Inferior parietal cortex (tissue), 1 donor: ENCODE data around the gene SLC22A5.
"Not testable (repeated sequence)": the region's sequence is repeated elsewhere in the genome, so short reads cannot be mapped to it uniquely, and the experiment has no call there.

Experiments
- DNase-seq: peaks from one replicate; pipeline ENCODE4 v3.0.0-alpha.2; 2016; ENCODE audit errors: extremely low spot score

Gene SLC22A5

GRCh38 chr5:132427281-132428146 lies 58.0 kb downstream of the SLC22A5 start:
- DNase-seq, result no peak

DNA sequence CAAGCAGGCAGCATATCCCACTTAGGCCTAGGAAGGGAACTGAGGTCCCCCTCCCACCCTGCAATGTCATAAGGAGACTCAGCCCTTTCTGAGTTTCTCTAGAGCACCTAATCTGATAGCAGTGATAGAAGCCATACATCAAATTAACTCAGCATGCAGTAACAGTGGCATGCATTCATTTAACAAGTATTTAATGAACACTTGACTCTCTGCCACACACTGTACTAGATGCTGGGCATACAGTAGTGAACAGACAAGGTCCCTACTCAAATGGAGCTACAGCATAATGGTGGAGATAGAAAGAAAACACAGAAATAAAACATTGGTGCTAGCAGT lies 58.6 kb downstream of the SLC22A5 start:
- no peak for DNase-seq

- no peak for DNase-seq
These were observed 59.3 kb downstream of the SLC22A5 start for GRCh38 chr5:132428484-132429462.

DNA sequence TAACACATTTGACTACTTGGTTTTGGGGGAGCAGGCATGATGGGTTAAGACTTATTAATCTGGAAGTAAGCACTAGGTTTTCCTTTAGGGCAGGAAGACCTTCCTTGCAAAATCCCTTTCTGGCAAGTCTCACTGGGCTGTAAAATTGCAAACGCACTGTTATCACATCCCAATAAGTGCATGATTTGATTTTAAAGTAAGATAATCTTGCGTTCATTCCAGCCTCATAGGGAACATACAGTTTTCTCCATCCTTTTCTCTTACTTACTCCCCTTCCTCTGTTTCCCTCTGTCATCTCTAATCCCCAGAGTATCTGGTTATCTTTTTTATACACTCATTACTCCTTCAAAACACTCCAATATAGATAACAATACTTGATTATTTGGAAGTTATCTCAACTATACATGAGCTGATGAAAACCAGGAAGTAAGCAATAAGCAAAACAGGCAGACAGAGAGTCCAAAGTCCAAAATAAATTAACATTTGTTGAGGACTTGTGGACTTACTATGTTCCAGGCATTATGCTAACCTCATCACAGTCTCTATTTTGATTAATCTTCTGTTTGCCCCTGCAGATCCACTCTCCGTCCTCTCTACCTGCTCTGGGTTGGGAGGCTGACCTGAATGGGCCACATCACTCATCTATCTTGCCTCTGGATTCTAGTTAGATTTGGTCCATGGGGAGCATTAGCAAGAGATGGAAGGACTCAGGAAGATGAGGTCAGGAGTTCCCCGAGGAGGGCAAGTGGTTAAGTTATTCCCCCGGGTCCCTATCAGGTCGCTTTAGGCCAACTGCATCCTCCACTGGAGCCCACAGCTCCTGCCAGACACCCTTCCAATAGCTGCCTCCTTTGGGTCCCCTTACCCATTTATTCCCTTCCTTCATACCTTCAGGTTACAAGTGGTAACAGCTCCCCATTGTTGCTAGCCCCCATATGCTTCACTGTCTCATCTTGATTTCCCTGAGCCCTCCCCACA lies 60.2 kb downstream of the SLC22A5 start:
- no peak for DNase-seq

DNA sequence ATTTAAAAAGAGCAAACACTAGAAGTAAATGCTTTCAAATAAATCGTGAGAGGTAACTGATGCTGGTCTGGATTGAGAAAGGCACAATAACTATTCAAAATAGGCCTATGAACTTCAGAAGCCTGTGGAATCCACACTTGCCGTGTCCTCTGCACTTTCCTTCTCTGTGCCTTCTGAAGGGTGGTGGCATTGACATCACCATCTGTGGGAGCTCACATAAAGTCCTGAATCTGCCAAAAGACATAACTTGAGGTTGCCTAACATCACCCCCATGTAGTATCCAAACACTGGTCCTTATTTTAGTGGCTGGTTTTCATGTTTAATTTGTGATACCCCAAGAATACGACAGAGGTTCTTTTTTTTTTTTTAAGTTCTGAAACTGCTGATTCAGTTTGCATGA lies 61.2 kb downstream of the SLC22A5 start:
- no peak for DNase-seq

GRCh38 chr5:132431632-132432031 lies 62.1 kb downstream of the SLC22A5 start:
- no peak for DNase-seq

- no peak for DNase-seq
These were observed 63.6 kb downstream of the SLC22A5 start for GRCh38 chr5:132433141-132433540.

DNA sequence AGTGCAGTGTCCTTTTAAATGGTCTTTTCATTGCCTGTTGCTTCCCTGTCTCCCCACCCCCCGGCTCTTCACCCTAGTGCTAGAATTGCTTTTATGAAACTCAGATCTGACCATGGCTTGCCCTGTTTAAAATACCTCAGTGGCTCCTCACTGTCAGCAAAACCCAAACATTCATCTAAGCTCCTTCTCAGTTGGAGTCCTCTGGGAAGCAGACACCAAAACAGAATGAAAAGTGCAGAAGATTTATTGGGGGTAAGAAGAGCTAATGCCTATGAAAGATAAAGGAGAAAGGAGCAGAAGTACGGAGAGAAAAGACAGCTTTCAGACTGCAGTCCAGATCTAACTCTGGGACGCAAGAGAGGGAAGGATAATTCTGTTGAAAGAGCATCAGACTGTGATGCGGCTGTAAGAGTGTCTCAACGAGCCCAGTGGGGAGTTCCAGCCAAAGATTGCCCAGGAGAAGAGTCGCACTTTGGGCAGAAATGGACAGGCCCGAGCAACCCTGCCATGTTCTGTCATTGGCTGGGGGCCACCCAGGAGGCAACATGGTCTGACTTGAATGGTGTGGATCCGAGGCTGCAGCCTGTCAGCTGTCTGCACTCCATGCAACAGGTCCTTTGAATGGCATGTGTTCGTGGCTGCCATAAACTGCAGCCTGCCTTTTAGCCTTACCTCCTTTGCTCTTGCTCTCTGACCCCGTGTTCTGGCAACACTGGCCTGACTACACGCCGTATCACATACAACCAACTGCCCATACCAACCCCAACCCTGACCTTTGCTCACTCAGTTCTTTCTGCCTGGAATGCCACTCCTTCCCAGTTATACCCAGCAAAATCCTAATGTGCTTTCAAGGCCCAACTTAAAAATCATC lies 65.1 kb downstream of the SLC22A5 start:
- DNase-seq, result no peak

- no peak for DNase-seq
These were observed 65.9 kb downstream of the SLC22A5 start for GRCh38 chr5:132435447-132435846.

- DNase-seq, result no peak
These were observed 66.4 kb downstream of the SLC22A5 start for GRCh38 chr5:132435886-132436285.

DNA sequence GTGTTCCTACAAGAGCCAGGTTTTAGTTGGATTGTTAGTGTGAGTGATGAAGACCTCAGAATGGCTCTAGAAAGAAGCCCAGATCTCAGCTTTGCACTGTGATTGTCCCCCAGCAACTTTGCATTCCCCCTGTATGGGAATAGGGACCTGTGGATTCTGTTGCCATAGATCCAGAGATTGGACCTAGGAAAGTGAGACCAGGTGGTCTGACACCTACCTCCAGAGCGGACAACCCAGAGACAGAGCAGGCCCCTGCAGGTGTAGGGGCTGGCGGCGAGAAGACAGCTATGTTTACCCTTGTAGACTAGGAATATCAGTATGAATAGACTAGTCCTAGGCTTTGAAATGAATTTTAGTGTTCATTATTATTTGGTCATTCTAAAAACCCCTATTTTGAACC lies 67.4 kb downstream of the SLC22A5 start:
- DNase-seq, result no peak

DNA sequence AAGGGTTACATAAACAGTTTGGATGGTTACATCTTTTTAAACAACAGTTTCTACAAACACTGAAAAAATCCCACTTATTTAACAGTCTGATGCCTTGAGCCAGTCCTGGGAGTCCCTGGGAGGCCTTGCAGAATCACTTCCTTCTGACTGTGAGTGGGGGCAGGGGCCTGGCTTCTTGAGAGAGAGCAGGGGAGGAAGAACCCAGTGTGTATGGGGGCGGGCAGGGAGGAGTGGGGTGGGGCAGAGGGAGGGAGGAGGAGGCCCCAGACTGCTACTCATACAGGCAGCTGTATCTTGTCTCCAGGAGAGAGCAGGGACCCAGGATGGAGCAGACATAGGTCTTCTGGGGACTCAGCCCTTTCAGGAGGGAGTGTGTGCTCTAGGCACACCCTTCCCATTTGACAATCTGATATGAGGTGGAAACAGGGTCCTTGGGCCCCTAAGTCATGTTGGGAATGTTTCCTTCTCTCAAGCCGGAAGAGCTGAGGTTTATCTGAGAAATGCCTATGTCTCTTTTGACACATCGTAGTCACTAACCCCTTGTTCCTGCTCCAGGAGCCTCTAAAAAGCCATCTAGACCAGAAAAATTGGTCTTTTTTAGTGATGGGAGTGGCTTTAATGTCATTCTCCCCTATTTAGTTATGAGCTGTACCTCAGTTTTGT lies 68.2 kb downstream of the SLC22A5 start:
- no peak for DNase-seq

- DNase-seq, result not testable (repeated sequence)
These were observed 68.7 kb downstream of the SLC22A5 start for GRCh38 chr5:132438267-132438645.

DNA sequence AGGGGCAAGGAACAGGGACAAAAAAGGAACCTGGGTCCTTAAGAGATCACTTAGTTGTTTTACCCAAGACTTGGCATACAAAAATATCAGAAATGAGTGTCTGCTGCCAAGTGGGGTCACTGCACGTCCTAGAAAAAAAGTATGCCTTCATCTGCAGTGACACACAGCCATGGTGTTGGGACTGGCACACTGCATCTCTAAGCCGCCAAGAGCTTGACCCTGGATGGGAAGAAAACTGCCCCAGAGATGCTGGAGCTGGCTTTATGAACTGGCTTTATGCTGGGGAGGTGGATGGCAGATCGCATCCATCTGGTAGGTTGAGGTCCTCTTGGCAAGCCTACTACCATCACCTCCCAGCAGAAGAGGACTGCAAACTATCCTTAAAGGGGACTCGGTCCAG lies 69.4 kb downstream of the SLC22A5 start:
- DNase-seq, result no peak

DNA sequence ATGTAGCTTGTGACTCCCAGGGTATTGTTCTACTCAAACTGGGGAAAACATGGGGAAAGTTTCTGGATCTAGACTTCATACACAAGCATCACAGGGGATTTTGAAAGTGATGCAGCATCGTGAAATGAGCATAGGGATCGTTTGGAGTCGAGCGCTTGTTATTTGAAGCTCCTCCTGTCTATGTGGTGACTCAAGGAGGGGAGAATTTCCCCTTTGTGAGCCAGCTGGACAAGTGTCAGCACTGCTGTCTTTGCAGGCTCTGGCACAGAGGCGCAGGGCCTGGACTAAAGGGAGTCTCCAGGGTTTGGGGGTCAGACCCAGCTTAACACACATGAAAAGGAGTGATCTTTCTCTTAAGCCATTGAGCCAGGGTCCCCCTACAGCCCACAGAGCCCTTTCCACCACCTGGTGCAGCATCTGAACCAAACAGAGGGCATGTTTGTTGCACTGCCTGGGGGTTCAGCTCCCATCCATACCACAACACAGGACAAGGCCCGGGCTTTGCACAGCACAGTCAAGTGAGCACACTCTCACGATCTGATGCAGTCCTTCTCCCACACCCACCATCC lies 70.1 kb downstream of the SLC22A5 start:
- no peak for DNase-seq

- no peak for DNase-seq
These were observed 74.6 kb downstream of the SLC22A5 start for GRCh38 chr5:132444061-132444460.
